Iris pigment epithelial cell (primary cell): Measurements from ENCODE around the gene NBL1.

Experiments used
- DNase-seq: peaks from one replicate; pipeline ENCODE4 v3.0.0-alpha.2; 2011; ENCODE audit warnings: low read depth

The NBL1 gene

GRCh38 chr1:19670787-19671186, 26.7 kb downstream of the NBL1 start:
- peak; percentile 14 for DNase-seq

GRCh38 chr1:19672237-19672636, 28.1 kb downstream of the NBL1 start:
- DNase-seq, result no peak

- no peak for DNase-seq
These were observed 31.7 kb downstream of the NBL1 start for GRCh38 chr1:19675797-19676196.

- DNase-seq, result peak; percentile 54
These were observed 32.4 kb downstream of the NBL1 start for GRCh38 chr1:19676438-19676922.

GRCh38 chr1:19678493-19678892, 34.4 kb downstream of the NBL1 start:
- no peak for DNase-seq

- DNase-seq, result no peak
These were observed 34.9 kb downstream of the NBL1 start for GRCh38 chr1:19678931-19679453.

- DNase-seq, result no peak
These were observed 35.6 kb downstream of the NBL1 start for GRCh38 chr1:19679691-19680090.

GRCh38 chr1:19680644-19681043, 36.5 kb downstream of the NBL1 start:
- no peak for DNase-seq

GRCh38 chr1:19682257-19682656, 38.1 kb downstream of the NBL1 start:
- peak; percentile 80 for DNase-seq

GRCh38 chr1:19682901-19683300, 38.8 kb downstream of the NBL1 start:
- no peak for DNase-seq

GRCh38 chr1:19683351-19683750, 39.2 kb downstream of the NBL1 start:
- no peak for DNase-seq

GRCh38 chr1:19684677-19685076, 40.6 kb downstream of the NBL1 start:
- no peak for DNase-seq

GRCh38 chr1:19685994-19686393, 41.9 kb downstream of the NBL1 start:
- no peak for DNase-seq

GRCh38 chr1:19687414-19687813, 43.3 kb downstream of the NBL1 start:
- DNase-seq, result no peak

GRCh38 chr1:19688041-19688842, 44.1 kb downstream of the NBL1 start:
- no peak for DNase-seq

GRCh38 chr1:19689085-19689757, 45.1 kb downstream of the NBL1 start:
- no peak for DNase-seq

GRCh38 chr1:19689856-19690255, 45.7 kb downstream of the NBL1 start:
- DNase-seq, result no peak

GRCh38 chr1:19690342-19690741, 46.2 kb downstream of the NBL1 start:
- no peak for DNase-seq

- DNase-seq, result no peak
These were observed 50.2 kb downstream of the NBL1 start for GRCh38 chr1:19694298-19694697.

GRCh38 chr1:19695772-19696171, 51.7 kb downstream of the NBL1 start:
- DNase-seq, result no peak

- DNase-seq, result no peak
These were observed 52.7 kb downstream of the NBL1 start for GRCh38 chr1:19696820-19697219.

- no peak for DNase-seq
These were observed 54.1 kb downstream of the NBL1 start for GRCh38 chr1:19698181-19698580.

GRCh38 chr1:19700079-19700777, 56.1 kb downstream of the NBL1 start:
- no peak for DNase-seq
